HCEC 1CT (cell line): ENCODE measurements around the gene ACACB.
A peak's percentile ranks its signal among the peaks of the same experiment; 100 is the strongest.

Experiments used
- DNase-seq: peaks from one replicate; pipeline ENCODE4 v3.0.0-alpha.2; 2017

ACACB gene

DNA sequence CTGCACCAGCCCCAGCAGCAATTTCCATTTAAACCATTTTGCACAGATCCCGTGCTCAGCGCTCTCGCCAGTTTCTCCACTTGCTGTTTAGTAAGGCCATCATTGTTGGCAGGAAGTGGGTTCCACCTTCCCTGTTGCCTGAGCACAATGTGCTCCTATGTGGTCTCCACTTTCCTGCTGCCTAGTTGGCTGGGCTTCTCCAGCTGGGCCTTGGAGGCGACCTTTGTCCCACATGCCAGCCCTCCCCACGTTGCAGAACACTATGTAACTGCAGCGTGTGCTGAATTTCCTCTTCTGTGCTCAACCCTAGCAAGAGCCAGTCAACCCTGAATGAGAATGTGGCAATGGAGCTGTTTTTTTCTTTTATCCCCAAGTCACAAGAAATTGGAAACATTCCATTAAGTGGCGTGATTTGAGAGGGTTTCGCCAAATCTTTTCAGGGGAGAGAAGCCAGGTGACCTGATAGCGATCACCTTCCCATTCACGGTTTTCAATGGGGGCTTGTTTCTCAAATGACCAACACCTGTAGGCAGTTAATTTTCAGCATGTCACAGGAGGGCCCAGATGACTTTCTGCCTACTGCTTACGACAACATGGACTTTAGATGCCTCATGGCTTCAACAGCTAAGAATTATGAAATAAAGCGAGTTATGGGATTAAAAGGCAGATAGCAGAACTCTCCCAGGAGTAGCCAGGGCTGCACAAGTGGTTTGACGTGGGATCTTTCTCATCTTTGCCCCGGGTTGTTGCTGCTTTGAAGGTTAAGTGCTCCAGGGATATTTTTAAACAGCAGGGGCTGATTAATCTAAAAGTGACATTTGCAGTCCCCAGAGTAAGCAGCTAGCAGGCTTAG, at the start of gene ACACB:
TSS of gene ACACB (plus strand) at position 830 of the 853 bp plus-strand sequence. CDS start 22,819 bp downstream, outside the sequence.
- no peak for DNase-seq

DNA sequence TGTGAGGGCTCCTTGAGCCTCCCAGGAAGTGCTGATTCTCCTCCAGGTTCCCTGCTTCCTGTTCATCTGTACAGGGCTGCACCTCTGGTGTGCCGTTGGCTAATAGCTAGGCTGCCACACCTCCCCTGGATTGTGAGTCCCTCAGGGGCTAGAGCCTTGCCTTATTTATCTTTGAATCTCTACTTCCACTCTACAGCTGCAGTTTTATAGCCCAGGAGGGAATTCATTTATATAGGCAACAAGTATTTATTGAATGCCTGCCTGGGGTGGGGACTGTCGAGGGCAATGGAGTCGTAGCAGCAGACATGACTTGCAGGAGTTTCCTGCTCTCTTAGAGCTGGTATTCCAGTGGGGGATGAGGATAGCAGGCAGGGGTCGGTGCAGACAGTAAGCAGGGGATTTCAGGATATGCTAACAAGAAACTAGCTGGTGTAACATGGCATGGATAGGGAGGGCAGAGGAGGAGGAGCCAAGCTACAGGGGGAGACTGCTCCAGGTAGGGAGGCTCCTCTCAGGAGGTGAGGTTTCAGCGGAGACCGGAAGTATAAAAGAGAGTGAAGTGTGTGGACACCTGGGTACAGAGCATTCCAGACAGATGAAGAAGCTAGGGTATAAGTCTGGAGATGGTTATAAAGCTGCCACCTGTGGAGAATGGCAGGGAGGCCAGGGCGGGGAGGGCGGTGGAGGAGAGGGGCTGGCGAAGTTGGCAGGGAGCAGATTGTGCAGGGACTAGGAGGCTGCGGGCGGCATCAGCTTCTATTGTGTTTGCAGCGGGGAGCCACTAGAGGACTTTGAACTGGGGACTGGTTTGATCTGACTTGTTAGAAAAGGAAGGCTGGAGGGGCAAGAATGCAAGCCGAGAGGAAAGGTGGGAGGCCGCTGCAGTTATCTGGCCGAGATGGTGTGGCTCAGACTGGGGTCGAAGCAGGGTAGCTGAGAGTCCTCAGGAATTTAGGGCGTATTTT, 46.8 kb upstream of the ACACB start:
- no peak for DNase-seq

DNA sequence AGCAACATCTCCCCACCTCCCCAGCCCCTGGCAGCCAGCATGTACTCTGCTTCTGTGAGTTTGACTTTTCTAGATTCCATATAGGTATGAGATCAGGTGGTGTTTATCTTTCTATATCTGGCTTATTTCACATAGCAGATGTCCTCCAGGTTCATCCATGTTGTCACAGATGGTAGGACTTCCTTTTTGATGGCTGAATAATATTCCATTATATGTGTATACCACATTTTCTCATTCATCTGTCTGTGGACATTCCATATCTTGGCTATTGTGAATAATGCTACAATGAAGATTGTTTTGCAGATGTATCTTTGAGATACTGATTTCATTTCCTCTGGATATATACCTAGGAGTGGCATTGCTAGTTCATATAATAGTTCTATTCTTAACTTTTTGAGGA, 41.5 kb upstream of the ACACB start:
- no peak for DNase-seq

DNA sequence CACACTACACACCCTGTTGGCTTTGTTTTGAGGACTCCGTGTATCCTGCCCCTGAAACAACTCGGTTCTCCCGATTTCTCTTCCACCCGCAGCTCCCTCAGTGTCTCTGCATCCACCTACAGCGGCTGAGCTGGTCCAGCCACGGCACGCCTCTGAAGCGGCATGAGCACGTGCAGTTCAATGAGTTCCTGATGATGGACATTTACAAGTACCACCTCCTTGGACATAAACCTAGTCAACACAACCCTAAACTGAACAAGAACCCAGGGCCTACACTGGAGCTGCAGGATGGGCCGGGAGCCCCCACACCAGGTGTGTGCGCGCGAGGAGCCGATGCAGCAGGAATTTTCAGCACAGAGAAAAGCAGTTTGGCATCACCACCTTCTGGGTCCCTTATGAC, 33.6 kb upstream of the ACACB start:
- DNase-seq = no peak

DNA sequence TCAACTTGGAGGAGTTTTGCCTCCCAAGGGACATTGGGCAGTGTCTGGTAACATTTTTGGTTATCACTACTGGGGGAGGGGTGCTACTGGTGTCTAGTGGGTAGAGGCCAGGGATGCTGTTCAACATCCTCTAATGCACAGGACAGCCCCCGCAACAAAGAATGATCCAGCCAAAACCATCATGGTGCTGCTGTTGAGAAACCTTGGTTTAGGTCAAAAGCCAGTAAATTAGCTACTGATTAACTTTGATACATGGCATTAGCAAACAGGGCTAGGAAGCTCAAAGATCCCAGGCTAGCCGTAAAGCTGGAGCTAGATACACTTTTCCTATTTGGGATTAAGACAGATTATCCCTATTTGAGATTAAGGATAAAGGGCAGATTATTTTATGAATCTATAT, 32.0 kb upstream of the ACACB start:
- no peak for DNase-seq

DNA sequence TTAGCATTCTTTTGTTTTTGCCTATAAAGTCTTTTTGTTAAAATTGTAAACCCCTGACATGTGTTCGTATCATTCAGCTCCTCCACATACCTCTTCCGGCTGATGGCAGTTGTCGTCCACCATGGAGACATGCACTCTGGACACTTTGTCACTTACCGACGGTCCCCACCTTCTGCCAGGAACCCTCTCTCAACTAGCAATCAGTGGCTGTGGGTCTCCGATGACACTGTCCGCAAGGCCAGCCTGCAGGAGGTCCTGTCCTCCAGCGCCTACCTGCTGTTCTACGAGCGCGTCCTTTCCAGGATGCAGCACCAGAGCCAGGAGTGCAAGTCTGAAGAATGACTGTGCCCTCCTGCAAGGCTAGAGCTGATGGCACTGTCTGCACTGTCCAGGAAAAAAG, 30.8 kb upstream of the ACACB start:
- no peak for DNase-seq

DNA sequence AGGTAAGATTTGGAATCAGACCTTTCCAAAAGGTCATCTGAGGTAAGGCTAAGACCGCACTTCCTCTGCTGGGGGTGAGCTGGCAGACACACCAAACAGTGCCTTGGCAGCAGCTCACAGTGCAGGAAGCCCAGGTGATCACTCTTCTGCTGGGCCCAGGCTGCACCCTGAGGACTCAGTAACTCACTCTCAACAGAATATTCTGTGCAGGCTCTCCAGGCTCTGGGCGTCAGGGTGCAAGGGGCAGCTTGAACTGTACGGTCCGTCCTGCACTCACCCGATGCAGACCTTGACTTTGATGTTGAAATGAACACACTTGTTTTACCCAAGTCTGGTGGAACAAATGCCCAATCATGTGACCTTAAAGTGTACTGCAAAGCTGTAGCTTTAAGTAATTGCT, 29.1 kb upstream of the ACACB start:
- no peak for DNase-seq

DNA sequence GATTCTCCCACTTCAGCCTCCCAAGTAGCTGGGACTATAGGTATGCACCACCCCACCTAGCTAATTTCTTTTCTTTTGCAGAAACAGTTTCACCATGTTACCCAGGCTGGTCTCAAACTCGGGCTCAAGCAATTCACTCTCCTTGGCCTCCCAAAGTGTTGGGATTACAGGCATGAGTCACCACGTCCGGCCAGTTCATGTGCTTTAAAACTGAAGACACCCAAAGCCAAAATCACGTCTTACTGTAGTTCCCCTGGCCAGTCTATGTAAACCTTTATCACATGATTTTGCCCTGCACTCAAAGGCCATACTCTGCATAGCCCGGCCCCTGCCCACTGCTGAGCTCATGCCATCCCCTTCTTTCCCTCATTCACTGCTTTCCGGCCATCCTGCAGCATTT, 27.6 kb upstream of the ACACB start:
- peak; percentile 33 for DNase-seq

DNA sequence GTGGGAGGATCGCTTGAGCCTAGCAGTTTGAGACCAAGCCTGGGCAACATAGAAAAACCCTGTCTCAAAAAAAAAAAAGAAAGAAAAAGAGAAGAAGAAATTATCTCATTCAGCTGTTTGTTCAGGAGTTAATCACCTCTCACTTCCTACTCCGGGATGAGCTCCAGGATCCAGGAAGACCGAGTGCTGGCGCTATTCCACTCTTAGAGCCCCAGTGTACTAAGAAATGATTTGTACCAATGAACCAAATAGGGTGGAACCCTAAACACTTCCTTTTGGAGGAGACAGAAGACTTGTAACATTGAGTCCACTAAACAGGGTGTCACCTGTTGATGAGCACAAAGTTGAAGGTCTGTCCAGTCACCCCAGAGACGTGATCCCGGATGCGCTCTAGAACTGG, 26.7 kb upstream of the ACACB start:
- DNase-seq = no peak

DNA sequence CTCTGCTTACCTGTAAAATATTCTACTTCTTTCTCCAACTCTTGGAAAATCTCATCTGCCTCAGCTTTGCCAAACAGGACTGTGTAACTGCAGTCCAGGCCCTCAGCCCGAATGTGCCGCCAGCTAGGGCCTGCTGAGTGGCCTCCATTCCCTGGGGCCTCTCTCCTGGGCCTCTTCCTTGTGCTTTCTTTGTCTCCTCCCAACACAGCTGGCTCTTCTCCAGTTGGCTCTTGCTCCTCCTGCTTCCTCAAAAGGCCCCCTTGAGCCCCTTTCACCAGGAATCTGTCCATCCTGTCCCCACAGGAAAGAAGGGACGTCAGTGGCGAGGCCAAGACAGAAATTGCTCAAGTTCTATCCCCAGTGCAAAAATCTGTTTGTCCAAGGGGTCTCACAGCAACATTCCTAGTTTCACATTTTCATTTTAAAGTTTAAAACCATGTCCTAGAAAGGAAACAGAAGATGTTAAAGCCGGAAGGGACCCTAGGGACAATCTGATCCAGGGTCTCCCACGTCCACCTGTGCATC, 23.8 kb upstream of the ACACB start:
- DNase-seq = no peak

DNA sequence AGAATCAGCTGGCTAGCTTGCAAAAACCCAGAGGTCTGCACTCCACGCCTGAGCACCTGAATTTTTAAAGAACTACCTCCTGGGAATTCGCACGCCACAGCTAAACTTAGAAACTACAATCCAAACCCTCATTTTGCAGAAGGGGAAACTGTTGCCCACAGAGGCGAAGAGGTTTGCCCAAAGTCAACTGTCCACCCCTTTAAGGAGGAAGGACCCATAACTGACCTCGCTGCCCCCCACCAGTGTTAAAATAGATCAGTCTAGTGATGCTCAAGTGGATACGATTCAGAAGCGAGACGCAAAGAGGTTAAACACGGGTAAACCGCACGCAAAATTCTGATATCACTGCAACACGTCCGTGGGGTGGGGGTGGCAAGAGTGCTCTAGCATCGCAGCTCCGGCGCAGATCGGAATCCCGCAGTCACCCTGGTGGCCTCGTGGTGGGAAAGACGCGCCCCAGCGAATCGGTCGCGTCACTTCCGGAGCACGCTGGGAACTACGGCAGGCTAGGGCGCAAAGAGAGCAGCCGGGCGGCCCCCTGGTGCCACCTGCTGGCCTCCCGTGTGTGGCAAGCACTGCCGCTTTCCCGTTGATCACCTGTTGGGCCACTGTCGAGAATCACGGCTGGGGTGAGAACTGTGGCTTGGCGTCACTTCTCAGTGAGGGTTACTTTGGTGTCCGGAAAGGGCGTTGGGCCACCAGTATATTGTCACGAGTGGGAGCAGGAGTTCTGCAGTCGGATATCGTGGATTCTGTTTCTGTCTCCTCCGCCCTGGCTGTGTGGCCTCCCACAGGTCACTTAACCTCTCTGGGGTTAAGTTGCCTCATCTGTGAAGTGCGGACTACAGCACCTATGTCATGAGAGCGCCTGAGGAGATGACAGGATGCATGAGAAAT, 23.1 kb upstream of the ACACB start, which contains the start of gene ALKBH2:
TSS of gene ALKBH2 (minus strand) at position 451 of the 897 bp plus-strand sequence. CDS start 686 bp downstream, outside the sequence.
- DNase-seq = peak; percentile 85

DNA sequence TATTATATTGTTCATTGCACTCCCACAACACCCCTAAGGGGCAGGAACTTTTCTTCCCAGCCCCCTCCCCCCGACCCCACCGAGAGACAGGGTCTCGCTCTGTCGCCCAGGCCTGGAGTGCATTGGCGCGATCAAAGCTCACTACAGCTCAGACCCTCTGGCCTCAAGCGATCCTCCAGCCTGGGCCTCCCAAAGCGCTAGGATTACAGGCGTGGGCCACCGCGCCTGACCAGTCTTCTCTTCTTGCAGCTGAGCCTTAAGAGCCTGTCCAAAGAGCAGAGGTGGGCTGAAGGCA, 19.3 kb upstream of the ACACB start:
- DNase-seq = no peak

DNA sequence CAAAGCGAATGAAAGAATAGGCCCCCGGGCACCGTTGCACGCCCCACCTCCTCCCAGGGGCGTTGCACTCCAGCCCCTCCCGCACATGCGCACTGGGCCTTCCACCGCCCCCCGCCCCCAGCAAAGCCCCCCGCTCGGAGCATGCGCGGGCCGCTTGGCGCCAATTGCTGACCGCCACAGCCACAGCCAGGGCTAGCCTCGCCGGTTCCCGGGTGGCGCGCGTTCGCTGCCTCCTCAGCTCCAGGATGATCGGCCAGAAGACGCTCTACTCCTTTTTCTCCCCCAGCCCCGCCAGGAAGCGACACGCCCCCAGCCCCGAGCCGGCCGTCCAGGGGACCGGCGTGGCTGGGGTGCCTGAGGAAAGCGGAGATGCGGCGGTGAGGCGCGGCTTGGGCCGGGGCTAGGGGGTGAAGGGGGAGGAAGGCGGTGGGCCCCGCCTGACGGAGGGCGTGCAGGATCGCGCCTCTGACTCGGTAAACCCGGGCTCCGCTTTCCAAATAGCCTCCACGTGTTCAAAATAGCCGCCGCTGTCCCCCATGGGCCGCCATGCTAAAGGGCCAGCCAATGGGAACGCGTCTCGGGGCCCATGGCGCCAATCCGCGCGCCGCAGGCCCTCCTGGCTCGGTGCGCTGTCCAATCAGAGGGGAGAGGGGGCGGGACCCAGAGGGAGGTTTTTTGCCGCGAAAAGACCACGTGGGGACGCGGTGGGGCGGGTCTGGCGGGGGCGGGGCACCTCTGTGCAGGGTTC, 18.8 kb upstream of the ACACB start, which contains the start of gene UNG:
TSS of gene UNG (plus strand) at position 163 of the 748 bp plus-strand sequence. CDS start at position 246, 83 bp downstream.
- peak; percentile 93 for DNase-seq

DNA sequence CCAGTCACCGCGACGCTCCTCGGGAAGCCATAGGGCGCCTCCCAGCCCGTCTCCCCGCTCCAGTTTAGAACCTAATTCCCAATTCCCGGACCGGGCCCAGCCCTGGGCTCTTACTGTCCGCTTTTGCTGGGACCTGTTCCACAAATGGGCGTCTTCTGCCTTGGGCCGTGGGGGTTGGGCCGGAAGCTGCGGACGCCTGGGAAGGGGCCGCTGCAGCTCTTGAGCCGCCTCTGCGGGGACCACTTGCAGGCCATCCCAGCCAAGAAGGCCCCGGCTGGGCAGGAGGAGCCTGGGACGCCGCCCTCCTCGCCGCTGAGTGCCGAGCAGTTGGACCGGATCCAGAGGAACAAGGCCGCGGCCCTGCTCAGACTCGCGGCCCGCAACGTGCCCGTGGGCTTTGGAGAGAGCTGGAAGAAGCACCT, 18.2 kb upstream of the ACACB start:
- peak; percentile 43 for DNase-seq

DNA sequence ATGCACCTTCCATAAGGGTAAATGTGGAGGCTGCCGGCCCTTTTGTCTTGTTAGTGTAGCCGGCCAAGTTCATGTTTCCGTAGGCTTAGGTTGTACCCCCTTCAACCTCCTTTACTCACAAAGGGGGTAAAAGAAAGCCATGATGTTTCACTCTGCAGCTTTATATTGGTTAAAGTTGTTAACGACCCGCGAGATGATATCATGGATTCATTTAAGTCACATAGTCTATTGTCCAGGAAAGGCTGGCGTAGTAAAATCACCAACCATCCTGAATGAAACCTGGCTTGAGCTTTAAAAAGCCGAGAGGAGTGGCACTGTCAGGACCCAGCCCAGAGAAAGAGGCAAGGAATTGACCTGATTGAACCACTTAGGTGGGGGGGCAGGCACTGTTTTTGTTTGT, 17.7 kb upstream of the ACACB start:
- no peak for DNase-seq

DNA sequence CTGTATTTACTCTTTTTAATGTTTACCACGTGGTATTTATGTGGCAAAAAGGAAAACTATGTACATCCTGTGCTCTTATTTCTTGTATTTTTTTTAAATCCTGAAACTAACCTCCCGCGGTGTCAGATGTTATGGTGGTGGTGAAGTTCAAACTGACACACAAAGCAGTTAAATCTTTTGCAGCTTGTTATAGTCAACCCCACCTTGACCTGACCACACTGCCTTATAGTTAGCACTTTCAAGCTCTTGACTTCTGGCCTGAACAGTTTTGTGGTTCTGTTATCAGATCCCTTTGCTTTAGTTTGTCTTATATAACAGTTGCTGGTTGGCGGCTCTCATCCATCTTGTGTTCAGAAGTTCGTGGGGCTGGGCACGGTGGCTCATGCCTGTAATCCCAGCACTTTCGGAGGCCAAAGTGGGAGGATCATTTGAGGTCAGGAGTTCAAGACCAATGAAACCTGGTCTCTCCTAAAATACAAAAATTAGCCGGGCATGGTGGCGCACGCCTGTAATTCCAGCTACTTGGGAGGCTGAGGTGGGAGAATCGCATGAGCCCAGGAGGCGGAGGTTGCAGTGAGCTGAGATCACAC, 16.9 kb upstream of the ACACB start:
- DNase-seq = no peak

DNA sequence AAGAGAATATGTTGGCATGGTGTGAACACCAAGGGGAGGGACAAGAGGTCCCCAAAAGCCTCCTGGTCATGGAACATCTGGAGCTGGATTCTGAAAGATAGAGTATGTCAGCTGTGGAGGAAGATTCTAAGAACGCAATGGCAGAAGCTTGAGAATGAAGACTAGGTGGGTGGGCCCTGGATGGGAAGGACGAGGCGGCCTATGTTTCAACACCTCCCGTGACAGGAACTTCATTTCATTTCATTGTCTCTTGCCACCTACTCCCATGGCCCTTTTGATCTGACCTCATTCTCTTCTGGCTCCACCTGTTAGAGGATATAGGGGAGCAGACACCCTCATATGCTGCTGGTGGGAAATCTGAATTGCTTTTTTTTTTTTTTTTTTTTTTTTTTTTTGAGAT, 15.6 kb upstream of the ACACB start:
- DNase-seq = no peak

DNA sequence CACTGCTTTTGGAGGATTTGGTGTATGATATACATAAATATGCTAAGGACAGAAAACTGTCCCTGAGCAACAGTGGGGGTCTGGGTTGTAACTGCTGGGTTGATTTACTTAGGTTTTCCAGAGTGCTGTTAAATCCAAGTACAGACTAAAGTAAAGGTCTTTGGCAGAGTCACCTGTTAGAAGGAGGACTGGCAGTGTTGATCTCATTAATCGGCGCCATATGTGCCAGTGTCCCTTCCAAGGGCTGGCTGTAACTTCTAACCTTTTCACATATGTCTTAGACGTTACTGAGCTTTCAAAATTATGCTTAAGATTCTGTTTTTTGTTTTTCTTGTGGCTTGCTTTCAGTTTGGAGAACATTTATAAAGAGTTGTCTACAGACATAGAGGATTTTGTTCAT, 13.9 kb upstream of the ACACB start:
- DNase-seq = no peak

DNA sequence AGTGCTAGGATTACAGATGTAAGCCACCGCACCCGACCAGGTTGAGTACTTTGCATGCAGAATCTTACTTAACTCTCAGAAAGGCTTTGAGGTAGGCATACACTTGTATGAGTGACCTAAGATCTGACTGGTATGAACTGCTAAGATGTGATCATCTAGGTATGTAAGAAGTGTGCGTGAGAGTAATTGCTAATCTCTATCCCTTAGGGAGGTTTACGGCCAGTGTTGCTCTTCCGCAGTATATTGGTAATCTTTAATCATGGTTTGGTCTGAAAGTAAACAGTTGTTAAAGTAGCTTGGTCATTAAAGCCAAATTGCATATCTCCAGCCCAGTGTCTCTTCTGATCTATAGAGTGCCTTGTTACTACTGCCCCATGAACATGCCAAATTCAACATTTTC, 11.2 kb upstream of the ACACB start:
- no peak for DNase-seq

DNA sequence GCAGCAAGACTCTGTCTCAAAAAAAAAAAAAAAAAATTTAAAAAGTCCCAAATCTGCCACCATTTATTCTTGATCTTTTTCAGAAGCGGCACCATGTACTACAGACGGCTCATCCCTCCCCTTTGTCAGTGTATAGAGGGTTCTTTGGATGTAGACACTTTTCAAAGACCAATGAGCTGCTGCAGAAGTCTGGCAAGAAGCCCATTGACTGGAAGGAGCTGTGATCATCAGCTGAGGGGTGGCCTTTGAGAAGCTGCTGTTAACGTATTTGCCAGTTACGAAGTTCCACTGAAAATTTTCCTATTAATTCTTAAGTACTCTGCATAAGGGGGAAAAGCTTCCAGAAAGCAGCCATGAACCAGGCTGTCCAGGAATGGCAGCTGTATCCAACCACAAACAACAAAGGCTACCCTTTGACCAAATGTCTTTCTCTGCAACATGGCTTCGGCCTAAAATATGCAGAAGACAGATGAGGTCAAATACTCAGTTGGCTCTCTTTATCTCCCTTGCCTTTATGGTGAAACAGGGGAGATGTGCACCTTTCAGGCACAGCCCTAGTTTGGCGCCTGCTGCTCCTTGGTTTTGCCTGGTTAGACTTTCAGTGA, 6.5 kb upstream of the ACACB start:
- DNase-seq = no peak

DNA sequence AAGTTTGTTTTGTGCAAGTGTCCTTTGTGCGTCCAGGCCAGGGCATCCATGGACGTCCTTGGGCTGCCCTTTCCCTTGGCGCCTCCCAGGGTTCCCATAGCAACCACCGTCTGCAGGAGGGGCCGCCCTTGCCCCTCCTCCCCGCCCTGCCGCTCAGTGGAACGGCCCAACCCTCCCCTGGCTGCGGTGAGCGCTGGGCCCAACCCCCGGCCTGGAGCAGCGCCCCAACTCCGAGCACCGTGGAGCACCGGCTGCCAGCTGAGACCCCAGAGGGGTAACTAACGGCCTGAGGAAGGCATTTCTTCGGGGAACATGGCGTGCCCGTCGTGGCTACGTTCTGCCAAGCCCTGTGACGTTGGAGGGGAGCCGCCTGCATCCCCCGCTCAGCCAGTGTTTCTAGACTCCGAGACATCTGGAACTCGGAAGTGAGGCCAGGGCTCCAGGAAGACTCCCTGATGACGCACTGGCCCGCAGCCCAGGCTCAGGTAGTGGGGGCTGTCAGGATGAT, 5.3 kb upstream of the ACACB start:
- DNase-seq = peak; percentile 83
